Spleen (tissue), 11 donors: ENCODE measurements around the gene AKAP13. TPM values are rescaled to one million over a fixed set of nuclear protein-coding genes. Genes with fewer than 3 reads are reported as not detected.

Source experiments
- DNase-seq: peaks from one replicate; pipeline ENCODE4 v3.0.0-alpha.2; 2020
- H3K27ac ChIP-seq, 8 donors: fragments of 200-600 bp; sonication (generic) in 7 of 8; 1 replicate in 4 of 8; 2 replicates in 4 of 8; pipeline versions ENCODE4 v1.5.0 to v1.8.0; 2016 to 2021; ENCODE audit warnings: inconsistent platforms in 4 of 8, mild to moderate bottlenecking in 4 of 8, moderate library complexity in 1 of 8
- H3K27me3 ChIP-seq, 7 donors: fragments of 200-600 bp; sonication (generic) in 6 of 7; replicated peaks in 1 of 7; 1 replicate in 4 of 7; 2 replicates in 3 of 7; pipeline versions ENCODE4 v1.5.0 to v1.8.0; 2016 to 2021; ENCODE audit warnings: inconsistent platforms in 3 of 7, mild to moderate bottlenecking in 1 of 7
- H3K36me3 ChIP-seq, 6 donors: fragments of 200-600 bp; sonication (generic) in 5 of 6; 1 replicate in 4 of 6; 2 replicates in 2 of 6; pipeline versions ENCODE4 v1.5.0 to v1.8.0; 2016 to 2021; ENCODE audit warnings: inconsistent platforms in 2 of 6
- H3K4me1 ChIP-seq, 6 donors: fragments of 200-600 bp; sonication (generic) in 5 of 6; 1 replicate in 3 of 6; 2 replicates in 3 of 6; pipeline versions ENCODE4 v1.5.0 to v1.8.0; 2016 to 2021; ENCODE audit warnings: inconsistent platforms in 3 of 6
- H3K4me3 ChIP-seq, 8 donors: fragments of 200-600 bp; sonication (generic) in 7 of 8; 1 replicate in 4 of 8; 2 replicates in 4 of 8; pipeline versions ENCODE4 v1.5.0 to v1.8.0; 2016 to 2021; ENCODE audit warnings: inconsistent platforms in 4 of 8, mild to moderate bottlenecking in 4 of 8, moderate library complexity in 2 of 8
- H3K9me3 ChIP-seq, 8 donors: fragments of 200-600 bp; sonication (generic) in 7 of 8; 1 replicate in 4 of 8; 2 replicates in 4 of 8; pipeline versions ENCODE4 v1.5.0 to v1.8.0; 2016 to 2021; ENCODE audit warnings: inconsistent platforms in 4 of 8
- POLR2A ChIP-seq, 3 donors: fragments of 450-650 bp; IDR thresholded peaks; one replicate each; pipeline ENCODE4 v1.5.1; 2017; ENCODE audit warnings: antibody characterized with exemption in 3 of 3, mild to moderate bottlenecking in 1 of 3
- POLR2AphosphoS5 ChIP-seq, 3 donors: sonication (generic); formaldehyde crosslinking; IDR thresholded peaks; one replicate each; pipeline ENCODE4 v1.5.1; 2017; ENCODE audit warnings: antibody characterized with exemption in 3 of 3
- WGBS, 5 donors: extraction: QIAGEN DNeasy Blood & Tissue Kit in 3 of 5; methylation state at CpG; one replicate each; pipeline versions ENCODE4 v1.1.5 to v1.1.7; 2013 to 2018; 5-methylcytosine and 5-hydroxymethylcytosine counted together
- intact Hi-C: fragments of 100-400 bp; cut with DNase I; formaldehyde crosslinking; loops from one replicate; pipeline ENCODE4 v1.15.0; 2023; ENCODE audit warnings: low total_unique reads
- polyA plus RNA-seq, 3 donors: library from polyadenylated mRNA; stranded (reverse); fragments of 200-250 nt; gene quantifications; one replicate each; pipeline ENCODE4 v1.2.1, GENCODE V29; 2013
- total RNA-seq, 7 donors: library from RNA; depleted of rRNA in 3 of 7; stranded (reverse); fragments of >200 nt in 3 of 7; fragmentation: NEBNext Ultra II Directional in 4 of 7; extraction: Animal tissue kit (Norgen Biotek cat#: 25700) in 4 of 7; gene quantifications; one replicate each; pipeline versions ENCODE4 v1.1.0 to v1.2.1, GENCODE V29; 2016 to 2021
- TF ChIP-seq, protein P1 (sequence below), 11 experiments: fragments of 200-600 bp in 7 of 11; fragments of 450-650 bp in 4 of 11; sonication (generic) in 4 of 11; IDR thresholded peaks in 8 of 11; conservative IDR thresholded peaks in 3 of 11; 1 replicate in 7 of 11; 2 replicates in 4 of 11; pipeline versions ENCODE4 v1.4.0 to v1.8.0; 2016 to 2021; ENCODE audit warnings: antibody characterized with exemption in 11 of 11, inconsistent platforms in 4 of 11, mild to moderate bottlenecking in 1 of 11
- donor health status: healthy with polysubstance abuse.
- donor health status: DM: no; HTN: no; CAD: no; lungs with moderate emphysema.
- donor health status: DM: no; HTN: no; CAD: no.
- donor health status: Bipolar disorder and iron deficiency.
- donor health status: healthy.
- donor health status: DM: no; HTN: no; CAD: no.
- donor health status: DM: yes; HTN: yes; CAD: no.

The AKAP13 gene
- total and polyA plus RNA-seq, 10 donors, result 35.4 to 413 (median 260) TPM

GRCh38 chr15:85379403-85380131, 836 bp upstream of the AKAP13 start:
- peak overlapping the region; percentile 75 to 95 (median 80) for H3K4me3 ChIP-seq
- no peak for TF ChIP-seq POLR2AphosphoS5 (IDR thresholded peaks at IDR 0.05)
- 1 to 7% (median 4%) methylated on average over 18 to 19 of the region's 19 CpGs for WGBS, 5 donors
- H3K27me3 ChIP-seq, result peaks cover 0 to 6% (median 0%) of the 10 kb centered on the region in 7 donors
- H3K9me3 ChIP-seq, result no peaks in the 10 kb centered on the region
- no peak for DNase-seq
- no peaks in the 10 kb centered on the region for H3K36me3 ChIP-seq
- intact Hi-C loops, result no loop called here
- peaks cover 6 to 48% (median 38%) of the 10 kb centered on the region in 6 donors for H3K4me1 ChIP-seq
- H3K27ac ChIP-seq, result peak overlapping the region; percentile 83 to 94 (median 91)

DNA sequence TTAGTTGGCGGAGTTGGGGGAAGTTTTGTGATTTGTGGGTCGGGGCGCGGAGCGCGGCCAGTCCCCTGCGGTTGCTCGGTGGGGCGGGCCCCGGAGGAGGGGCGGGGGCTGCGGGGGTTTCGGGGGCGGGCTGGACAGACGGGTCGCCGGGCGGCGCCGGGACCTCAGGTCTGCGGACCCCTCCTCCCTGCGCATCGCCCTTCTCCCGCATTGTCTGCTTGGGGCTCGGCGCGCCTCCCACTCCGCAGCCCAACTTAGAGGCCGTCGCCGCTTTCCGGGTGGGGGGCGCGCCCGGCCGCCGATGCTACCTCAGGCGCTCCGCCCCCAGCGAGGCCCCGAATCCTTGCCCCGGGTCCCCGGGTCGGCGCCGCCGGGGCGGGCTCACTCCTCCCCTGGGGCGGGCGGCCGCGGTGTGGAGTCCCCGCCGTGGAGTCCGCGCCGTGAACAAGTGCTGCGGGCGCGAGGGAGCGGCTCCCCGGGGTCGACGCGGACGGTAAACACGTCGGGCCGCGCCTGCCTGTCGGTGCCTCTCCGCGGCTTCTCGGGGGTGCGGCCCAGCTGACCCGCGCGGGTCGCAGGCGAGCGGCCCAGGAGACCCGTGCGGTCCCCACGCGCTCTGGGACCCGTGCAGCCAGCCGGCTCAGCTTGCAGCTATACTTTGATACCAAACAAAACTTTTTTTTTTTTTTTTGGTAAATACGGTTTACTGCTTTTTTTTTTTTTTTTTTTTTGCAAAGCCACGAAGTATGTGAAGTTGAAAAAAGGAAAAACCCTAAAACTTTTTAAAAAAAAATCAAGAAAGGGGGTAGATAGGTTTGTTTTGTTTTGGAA, 624 bp downstream of the AKAP13 start:
- peak; percentile 91 for DNase-seq
- peaks cover 0 to 3% (median 0%) of the 10 kb centered on the region in 6 donors for H3K36me3 ChIP-seq
- H3K27me3 ChIP-seq, result peaks cover 0 to 6% (median 0%) of the 10 kb centered on the region in 7 donors
- peak overlapping the region; percentile 75 to 95 (median 80) for H3K4me3 ChIP-seq
- WGBS, 5 donors, result 0 to 1% (median 0%) methylated on average over 55 to 89 of the region's 89 CpGs
- no peaks in the 10 kb centered on the region for H3K9me3 ChIP-seq
- peaks cover 6 to 61% (median 41%) of the 10 kb centered on the region in 6 donors for H3K4me1 ChIP-seq
- intact Hi-C loops, result no loop called here
- H3K27ac ChIP-seq, result peak overlapping the region; percentile 83 to 94 (median 91)
- TF ChIP-seq POLR2A (IDR thresholded peaks at IDR 0.05) (peak in 1 of 3 donors; percentile 6), POLR2AphosphoS5 (IDR thresholded peaks at IDR 0.05) (no peak)
- TF ChIP-seq, protein P1, sequence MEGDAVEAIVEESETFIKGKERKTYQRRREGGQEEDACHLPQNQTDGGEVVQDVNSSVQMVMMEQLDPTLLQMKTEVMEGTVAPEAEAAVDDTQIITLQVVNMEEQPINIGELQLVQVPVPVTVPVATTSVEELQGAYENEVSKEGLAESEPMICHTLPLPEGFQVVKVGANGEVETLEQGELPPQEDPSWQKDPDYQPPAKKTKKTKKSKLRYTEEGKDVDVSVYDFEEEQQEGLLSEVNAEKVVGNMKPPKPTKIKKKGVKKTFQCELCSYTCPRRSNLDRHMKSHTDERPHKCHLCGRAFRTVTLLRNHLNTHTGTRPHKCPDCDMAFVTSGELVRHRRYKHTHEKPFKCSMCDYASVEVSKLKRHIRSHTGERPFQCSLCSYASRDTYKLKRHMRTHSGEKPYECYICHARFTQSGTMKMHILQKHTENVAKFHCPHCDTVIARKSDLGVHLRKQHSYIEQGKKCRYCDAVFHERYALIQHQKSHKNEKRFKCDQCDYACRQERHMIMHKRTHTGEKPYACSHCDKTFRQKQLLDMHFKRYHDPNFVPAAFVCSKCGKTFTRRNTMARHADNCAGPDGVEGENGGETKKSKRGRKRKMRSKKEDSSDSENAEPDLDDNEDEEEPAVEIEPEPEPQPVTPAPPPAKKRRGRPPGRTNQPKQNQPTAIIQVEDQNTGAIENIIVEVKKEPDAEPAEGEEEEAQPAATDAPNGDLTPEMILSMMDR (IDR thresholded peaks at IDR 0.05 in 8 of 11, conservative IDR thresholded peaks at IDR 0.05 in 3 of 11), result no peak

GRCh38 chr15:85381850-85382751, 1.7 kb downstream of the AKAP13 start:
- H3K27me3 ChIP-seq, result peaks cover 0 to 6% (median 0%) of the 10 kb centered on the region in 7 donors
- peaks cover 0 to 13% (median 0%) of the 10 kb centered on the region in 6 donors for H3K36me3 ChIP-seq
- peak in 1 of 3 donors; percentile 46 for TF ChIP-seq POLR2A (IDR thresholded peaks at IDR 0.05)
- TF ChIP-seq, protein P1 (IDR thresholded peaks at IDR 0.05 in 8 of 11, conservative IDR thresholded peaks at IDR 0.05 in 3 of 11), result no peak
- H3K9me3 ChIP-seq, result no peaks in the 10 kb centered on the region
- H3K4me1 ChIP-seq, result peaks cover 6 to 71% (median 50%) of the 10 kb centered on the region in 6 donors
- peak overlapping the region in 6 of 8 donors; percentile 90 to 94 (median 92) for H3K27ac ChIP-seq
- intact Hi-C loops, result no loop called here
- 70 to 76% (median 73%) methylated on average over 10 of the region's 10 CpGs for WGBS, 5 donors
- no peak for DNase-seq
- peak overlapping the region; percentile 75 to 95 (median 80) for H3K4me3 ChIP-seq

DNA sequence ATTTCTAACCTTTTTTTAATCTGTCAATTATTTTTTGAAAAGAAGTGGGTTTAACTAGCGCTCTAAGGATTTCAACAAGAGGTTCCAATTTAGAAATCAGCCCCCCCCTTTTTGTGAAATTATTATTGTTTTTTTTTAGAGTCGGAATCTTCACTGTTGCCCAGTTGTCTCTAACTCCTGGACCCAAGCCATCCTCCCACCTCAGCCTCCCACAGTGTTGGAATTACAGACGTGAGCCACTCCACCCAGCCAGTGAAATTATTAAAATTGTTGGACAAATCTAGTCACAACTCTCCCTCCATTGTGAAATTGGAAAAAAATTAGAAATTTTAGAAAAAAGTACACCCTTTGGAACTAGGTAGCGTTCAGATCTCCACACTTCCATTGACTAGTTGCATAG, 2.5 kb downstream of the AKAP13 start:
- H3K27me3 ChIP-seq, result peaks cover 0 to 6% (median 0%) of the 10 kb centered on the region in 7 donors
- WGBS, 5 donors, result 90 to 95% (median 94%) methylated on average over 4 of the region's 4 CpGs
- H3K9me3 ChIP-seq, result no peaks in the 10 kb centered on the region
- peaks cover 0 to 15% (median 0%) of the 10 kb centered on the region in 6 donors for H3K36me3 ChIP-seq
- H3K27ac ChIP-seq, result peak overlapping the region in 1 of 8 donors; percentile 92
- peaks cover 10 to 80% (median 58%) of the 10 kb centered on the region in 6 donors for H3K4me1 ChIP-seq
- TF ChIP-seq, protein P1 (IDR thresholded peaks at IDR 0.05 in 8 of 11, conservative IDR thresholded peaks at IDR 0.05 in 3 of 11), result no peak
- TF ChIP-seq POLR2AphosphoS5 (IDR thresholded peaks at IDR 0.05), result no peak
- no peak for TF ChIP-seq POLR2A (IDR thresholded peaks at IDR 0.05)
- peak overlapping the region in 1 of 8 donors; percentile 75 for H3K4me3 ChIP-seq
- DNase-seq, result no peak
- intact Hi-C loops, result no loop called here
